22Rv1 (cell line): ENCODE results near the gene FMR1NB.

ENCODE experiments used
- H3K27ac ChIP-seq: fragments of 450-650 bp; 2 replicates; pipeline ENCODE4 v1.5.1; 2017
- ZFX ChIP-seq: fragments of 450-650 bp; IDR thresholded peaks from 2 replicates; pipeline ENCODE4 v1.6.1; 2017; ENCODE audit warnings: antibody characterized with exemption, borderline replicate concordance
- TF ChIP-seq, protein P1 (sequence below): fragments of 450-650 bp; IDR thresholded peaks from 2 replicates; pipeline ENCODE4 v1.5.1; 2017; ENCODE audit warnings: mild to moderate bottlenecking

FMR1NB gene, protein sequence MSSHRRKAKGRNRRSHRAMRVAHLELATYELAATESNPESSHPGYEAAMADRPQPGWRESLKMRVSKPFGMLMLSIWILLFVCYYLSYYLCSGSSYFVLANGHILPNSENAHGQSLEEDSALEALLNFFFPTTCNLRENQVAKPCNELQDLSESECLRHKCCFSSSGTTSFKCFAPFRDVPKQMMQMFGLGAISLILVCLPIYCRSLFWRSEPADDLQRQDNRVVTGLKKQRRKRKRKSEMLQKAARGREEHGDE

DNA sequence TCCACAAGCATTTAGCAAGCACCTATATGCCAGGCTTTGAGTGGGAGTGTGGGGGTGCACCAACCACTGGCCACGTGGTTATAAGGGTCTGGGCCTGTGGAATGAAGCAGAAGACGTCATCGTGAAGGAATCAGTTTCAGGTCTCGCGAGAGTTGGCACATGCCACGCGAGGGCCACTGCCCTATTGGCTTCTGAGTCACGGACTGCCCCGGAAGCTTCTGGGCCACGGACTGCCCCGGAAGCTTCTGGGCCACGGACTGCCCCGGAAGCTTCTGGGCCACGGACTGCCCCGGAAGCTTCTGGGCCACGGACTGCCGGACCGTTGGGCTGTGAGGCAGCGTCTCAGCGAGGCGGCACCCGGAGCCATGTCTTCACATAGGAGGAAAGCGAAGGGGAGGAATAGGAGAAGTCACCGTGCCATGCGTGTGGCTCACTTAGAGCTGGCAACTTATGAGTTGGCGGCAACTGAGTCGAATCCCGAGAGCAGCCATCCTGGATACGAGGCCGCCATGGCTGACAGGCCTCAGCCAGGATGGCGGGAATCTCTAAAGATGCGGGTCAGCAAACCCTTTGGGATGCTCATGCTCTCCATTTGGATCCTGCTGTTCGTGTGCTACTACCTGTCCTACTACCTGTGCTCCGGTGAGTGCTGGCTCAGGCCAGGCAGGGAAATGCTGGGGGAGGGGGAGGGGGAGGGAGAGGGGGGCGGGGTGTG lies at the start of gene FMR1NB:
FMR1NB (plus strand) TSS at position 300 of the 715 bp plus-strand sequence; CDS start at position 366, 66 bp downstream.
- no peak within 1 kb of the TSS for H3K27ac ChIP-seq
- TF ChIP-seq, protein P1, sequence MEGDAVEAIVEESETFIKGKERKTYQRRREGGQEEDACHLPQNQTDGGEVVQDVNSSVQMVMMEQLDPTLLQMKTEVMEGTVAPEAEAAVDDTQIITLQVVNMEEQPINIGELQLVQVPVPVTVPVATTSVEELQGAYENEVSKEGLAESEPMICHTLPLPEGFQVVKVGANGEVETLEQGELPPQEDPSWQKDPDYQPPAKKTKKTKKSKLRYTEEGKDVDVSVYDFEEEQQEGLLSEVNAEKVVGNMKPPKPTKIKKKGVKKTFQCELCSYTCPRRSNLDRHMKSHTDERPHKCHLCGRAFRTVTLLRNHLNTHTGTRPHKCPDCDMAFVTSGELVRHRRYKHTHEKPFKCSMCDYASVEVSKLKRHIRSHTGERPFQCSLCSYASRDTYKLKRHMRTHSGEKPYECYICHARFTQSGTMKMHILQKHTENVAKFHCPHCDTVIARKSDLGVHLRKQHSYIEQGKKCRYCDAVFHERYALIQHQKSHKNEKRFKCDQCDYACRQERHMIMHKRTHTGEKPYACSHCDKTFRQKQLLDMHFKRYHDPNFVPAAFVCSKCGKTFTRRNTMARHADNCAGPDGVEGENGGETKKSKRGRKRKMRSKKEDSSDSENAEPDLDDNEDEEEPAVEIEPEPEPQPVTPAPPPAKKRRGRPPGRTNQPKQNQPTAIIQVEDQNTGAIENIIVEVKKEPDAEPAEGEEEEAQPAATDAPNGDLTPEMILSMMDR, result no peak
- no peak for TF ChIP-seq ZFX

DNA sequence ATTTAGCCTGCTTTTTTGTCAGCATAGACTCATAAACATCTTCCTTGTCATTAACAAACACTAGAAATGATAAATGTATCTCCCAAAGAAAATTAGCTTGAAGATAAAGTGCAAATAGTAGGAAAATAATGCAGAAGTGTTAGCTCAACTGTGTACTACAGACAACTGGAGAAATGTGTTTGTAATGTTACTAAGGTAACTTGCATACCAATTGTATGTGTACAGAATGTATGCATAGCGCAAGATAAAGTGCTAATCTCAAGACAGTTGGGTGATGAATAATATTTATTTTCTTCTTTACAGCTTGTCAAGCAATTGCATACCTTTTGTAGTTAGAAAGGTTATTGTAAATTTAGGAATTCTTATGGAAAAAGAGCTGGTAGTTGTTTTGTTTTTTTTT lies 47.3 kb upstream of the FMR1NB start:
- H3K27ac ChIP-seq, result no peak overlapping the region
- TF ChIP-seq, protein P1, result no peak
- TF ChIP-seq ZFX, result no peak

DNA sequence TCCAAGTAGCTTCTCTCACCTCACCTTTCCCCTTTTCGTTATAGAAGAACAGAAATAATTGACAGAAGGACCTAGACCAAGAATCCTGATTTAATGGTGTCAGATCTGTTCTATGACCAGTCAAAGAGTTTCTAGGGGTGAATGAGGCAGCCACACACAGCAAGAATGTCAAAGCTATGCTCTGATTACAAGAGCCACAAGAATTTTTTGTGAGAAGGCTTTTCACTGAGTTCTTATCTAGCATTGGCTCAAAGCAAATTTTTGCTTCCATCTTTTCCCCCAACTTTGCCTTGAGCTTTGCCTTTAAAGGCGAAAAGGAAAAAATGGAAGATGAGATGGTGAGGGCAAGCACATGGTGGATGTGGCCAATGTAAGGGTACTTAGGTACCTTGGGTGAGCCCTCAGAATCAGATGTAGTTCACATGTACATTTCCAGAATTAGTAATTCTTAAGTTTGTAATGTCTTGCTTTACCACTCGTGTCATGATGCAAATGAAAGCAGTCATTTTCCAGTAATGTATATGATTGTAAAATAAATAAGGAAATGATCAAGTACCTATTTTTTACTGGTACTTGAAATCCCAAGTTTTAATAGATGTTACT lies 45.9 kb upstream of the FMR1NB start:
- no peak overlapping the region for H3K27ac ChIP-seq
- TF ChIP-seq, protein P1, result no peak
- no peak for TF ChIP-seq ZFX

DNA sequence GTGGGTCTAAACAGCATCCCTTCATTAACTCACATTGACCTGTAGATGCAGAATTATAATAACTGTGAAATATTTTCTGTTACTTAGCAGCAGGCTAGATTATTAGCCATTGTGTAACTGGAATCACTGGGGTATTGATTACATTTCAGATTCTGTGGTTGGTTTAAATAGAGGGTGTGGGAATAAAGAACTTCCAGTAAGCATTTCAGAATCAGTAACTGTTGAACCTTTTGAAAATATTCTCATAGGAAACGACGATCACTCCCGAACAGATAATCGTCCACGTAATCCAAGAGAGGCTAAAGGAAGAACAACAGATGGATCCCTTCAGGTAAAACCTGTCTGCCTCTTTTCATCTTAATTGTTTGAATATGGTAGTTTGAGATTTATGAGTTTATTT lies 35.9 kb upstream of the FMR1NB start:
- H3K27ac ChIP-seq, result no peak overlapping the region
- TF ChIP-seq, protein P1, result no peak
- no peak for TF ChIP-seq ZFX

DNA sequence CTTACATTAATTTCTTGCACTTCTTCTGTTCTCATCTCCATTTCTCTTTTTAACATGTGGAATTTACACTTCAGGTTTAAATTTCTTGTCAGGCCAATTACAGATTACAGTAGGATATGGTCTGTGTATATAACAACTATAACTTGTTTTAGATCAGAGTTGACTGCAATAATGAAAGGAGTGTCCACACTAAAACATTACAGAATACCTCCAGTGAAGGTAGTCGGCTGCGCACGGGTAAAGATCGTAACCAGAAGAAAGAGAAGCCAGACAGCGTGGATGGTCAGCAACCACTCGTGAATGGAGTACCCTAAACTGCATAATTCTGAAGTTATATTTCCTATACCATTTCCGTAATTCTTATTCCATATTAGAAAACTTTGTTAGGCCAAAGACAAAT lies 32.6 kb upstream of the FMR1NB start:
- TF ChIP-seq, protein P1, result no peak
- no peak for TF ChIP-seq ZFX
- no peak overlapping the region for H3K27ac ChIP-seq

DNA sequence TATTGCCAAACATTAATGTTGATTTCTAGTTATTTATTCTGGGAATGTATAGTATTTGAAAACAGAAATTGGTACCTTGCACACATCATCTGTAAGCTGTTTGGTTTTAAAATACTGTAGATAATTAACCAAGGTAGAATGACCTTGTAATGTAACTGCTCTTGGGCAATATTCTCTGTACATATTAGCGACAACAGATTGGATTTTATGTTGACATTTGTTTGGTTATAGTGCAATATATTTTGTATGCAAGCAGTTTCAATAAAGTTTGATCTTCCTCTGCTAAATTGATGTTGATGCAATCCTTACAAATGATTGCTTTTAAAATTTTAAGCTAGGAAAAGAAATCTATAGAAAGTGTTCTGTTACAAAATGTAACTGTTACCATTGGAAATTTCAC lies 30.8 kb upstream of the FMR1NB start:
- no peak for TF ChIP-seq ZFX
- TF ChIP-seq, protein P1, result no peak
- no peak overlapping the region for H3K27ac ChIP-seq

DNA sequence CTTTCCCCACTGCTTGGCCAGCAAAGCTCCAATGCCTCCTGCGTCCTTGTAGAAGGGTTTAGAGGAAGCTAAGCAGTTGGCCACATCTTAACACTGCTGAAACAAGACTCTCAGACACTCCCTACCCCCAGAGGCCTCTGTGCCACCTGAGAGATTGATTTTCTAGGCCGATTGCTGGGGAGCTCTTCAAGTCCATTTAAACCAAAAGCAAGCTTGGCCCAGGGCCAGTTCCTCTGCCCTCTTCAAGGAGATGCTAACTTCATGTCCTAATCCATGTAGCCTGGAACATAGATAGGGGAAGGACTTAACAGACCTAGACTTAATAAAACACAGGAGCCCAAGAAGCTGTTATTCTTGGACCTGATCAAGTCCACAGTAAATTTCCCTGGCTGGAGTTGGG lies 27.2 kb upstream of the FMR1NB start:
- TF ChIP-seq, protein P1, result no peak
- no peak for TF ChIP-seq ZFX
- H3K27ac ChIP-seq, result no peak overlapping the region
